HuH-7.5 (cell line): ENCODE measurements around the gene CERS6.

Experiments
- DNase-seq: peaks from one replicate; pipeline ENCODE4 v3.0.0; 2011; ENCODE audit warnings: low spot score

The CERS6 gene

GRCh38 chr2:168445960-168446359 lies 10.1 kb upstream of the CERS6 start:
- DNase-seq = no peak

DNA sequence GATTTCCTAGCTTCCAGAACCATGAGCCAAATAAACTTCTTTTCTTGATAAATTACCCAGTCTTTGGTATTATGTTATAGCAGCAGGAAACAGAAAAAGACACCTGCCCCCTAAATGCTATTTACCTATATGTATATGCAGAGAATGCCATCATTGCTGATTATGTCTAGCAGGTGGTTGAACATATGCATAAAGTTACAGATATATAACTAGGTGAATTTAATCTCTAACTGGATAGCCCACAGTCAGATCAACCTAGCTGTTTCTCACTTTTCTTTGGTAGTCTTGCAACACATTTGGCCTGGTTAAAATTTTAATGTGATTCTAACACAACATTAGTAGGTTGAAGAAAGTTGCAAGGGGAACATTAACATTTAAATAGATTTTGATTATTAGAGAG lies 7.1 kb upstream of the CERS6 start:
- no peak for DNase-seq

DNA sequence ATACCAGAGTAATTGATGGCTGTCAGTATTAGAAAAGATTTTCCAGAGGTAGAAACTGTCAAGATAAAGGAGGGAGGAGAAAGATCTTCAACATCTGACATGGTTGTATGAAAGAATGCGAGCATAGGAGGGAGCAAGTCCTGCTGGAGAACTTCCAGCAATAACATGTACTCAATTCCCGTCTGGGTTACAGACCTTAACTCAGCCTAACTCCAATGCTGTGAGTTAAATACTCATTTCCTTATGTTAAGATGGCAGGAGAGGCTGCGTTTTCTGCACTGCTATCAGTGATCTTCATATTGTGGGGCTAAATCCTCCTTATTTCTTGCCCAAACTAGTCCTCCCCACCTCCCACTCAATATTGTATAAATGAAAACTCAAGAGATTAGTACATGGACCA lies 6.7 kb upstream of the CERS6 start:
- DNase-seq = no peak

DNA sequence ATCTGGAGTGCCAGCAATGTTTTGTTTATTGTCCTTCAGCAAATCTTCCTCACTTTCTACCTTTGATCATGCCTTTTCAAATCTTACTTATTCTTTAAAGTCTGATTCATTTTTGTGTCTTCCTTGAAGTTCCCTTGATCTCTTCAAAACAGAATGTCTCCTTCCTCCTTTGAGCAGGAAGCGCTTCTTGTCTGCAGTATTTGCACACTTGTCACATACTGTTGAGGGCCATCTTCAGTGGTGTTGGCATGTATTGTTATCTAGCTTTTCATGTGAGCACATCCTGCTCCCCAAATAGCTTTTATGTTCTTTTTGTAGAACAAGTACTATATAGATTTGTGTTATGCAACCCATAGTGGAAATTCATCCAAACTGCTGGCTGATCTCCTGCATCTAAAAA lies 5.9 kb upstream of the CERS6 start:
- DNase-seq = no peak

DNA sequence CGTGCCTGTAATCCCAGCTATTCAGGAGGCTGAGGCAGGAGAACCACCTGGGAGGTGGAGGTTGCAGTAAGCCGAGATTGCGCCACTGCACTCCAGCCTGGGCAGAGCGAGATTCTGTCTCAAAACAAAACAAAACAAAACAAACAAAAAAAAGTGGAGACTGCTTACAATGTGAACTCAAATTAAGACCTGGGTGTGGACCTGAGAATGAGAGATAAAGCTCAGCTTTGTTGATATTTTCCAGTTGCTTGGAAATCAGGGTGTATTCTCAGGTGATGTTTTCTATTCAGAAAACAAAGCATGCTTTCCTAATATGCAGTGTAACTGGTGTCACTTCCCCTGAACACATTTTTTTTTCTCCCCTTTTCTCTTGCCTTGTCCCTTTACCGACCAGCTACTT lies 5.3 kb upstream of the CERS6 start:
- DNase-seq = no peak

DNA sequence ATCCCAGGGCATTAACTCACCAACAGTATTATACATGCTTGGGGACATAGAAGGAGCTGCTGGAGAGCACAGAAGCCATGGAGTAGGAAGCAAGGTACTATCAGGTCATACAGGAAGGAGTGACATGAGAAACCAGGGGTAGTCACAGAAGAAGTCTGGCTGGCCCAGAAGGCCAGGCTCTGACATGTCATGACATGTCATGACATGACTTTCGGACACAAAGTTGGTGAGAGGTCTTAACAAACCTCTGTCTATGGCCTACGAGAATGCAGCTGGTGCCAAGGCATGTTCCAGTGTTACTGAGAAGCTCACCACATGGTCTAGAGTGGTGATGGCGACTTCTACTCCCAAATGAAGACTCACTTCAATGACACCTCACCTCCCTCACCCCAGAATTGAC lies 3.3 kb upstream of the CERS6 start:
- DNase-seq = no peak

DNA sequence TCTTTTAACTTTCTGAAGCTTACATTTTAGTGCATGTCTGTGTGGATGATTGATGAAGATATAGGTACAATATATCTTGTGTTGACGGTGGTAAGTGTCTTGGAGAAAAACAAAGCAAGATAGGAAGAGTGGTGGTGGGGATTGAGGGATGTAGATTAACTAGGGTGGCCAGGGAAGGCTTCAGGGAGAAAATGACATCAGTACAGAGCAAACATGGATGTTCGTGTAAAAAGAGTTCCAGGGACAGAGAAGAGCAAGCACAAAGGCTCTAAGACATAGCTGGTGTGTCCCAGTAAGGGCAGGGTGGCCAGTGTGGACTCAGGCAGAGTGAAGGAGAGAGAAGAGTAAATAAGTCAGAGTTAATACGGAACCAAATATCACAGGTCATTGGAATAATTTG lies 2.7 kb upstream of the CERS6 start:
- no peak for DNase-seq

DNA sequence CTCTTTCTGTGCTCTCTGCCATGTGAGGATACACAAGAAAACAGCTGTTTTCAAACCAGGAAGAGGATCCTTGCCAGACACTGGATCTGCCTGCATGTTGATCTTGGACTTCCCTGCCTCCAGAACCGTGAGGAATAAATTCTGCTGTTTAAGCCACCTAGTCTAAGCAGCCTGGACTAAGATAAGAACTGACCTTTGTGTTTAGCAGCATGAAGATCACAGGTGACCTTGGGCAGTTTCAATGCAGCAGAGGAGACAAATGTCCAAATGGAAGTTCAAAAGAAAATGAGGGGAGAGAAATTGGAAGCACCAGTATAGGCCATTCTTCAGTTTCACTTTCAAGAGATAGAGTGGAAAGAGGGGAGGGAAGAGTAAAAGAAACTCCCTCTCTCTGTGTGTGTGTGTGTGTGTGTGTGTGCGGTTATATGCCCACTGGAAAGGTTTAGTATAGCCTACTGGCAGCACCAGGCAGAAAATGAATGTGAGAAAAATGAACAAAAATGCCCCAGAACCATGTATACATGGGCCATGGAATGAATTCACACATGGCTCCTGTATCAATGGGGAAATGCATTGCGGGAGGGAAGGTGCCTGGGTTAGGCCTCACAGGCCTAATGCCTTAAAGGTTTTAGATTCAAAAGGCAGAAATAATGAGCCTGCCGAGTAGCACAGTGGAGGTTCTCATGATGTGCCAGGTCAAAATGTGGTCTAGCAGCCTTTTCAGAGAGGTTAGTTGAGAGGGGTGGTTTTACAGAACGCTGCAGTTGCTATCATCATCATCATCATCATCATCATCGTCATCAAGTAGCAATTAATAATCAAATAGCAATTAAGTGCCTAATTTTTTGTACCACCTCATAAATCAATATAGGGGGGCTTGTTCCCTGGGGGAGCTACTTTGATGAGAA lies 1.1 kb upstream of the CERS6 start:
- no peak for DNase-seq

GRCh38 chr2:168456521-168457189 lies 583 bp downstream of the CERS6 start:
- peak; percentile 30 for DNase-seq

GRCh38 chr2:168457190-168457895 lies 1.3 kb downstream of the CERS6 start:
- DNase-seq = no peak

DNA sequence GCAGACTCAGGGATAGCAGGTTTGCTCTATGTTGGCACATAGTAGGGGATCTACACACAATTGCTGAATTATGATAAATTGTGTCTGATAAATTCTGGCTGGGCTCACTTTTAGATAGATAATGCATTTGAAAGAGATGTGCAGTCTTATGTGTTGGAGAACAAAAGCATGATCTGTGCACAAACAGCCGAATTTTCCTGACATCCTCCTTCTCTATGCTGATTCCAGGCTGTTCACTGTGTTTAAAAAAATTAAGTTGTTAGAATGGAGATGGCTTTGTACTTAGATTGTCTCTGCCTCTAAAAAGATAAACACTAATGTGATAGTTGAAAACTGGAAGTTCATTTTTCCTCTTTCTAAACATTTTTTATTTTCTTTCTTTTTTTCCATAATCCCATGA lies 2.1 kb downstream of the CERS6 start:
- DNase-seq = no peak

DNA sequence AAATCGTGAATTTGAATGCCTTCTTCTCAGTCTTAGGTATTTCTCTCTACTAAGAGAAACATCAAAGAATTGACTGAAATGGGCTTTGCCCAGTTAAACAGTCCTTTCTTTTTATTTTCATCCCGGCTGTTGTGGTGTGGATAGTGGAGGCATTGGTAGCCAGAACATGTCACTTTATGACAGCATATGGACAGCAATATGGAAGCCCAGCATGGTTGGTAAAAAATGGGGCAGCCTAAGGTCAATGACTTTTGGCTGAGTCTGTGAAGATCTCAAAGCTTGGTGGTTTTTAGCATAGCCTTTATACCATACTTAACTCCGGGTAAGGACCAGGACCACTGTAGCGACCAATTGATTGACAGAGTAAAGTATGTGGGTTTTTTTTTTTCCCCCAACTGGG lies 3.2 kb downstream of the CERS6 start:
- DNase-seq = no peak

- DNase-seq = no peak
These were observed 4.5 kb downstream of the CERS6 start for GRCh38 chr2:168460571-168460970.

DNA sequence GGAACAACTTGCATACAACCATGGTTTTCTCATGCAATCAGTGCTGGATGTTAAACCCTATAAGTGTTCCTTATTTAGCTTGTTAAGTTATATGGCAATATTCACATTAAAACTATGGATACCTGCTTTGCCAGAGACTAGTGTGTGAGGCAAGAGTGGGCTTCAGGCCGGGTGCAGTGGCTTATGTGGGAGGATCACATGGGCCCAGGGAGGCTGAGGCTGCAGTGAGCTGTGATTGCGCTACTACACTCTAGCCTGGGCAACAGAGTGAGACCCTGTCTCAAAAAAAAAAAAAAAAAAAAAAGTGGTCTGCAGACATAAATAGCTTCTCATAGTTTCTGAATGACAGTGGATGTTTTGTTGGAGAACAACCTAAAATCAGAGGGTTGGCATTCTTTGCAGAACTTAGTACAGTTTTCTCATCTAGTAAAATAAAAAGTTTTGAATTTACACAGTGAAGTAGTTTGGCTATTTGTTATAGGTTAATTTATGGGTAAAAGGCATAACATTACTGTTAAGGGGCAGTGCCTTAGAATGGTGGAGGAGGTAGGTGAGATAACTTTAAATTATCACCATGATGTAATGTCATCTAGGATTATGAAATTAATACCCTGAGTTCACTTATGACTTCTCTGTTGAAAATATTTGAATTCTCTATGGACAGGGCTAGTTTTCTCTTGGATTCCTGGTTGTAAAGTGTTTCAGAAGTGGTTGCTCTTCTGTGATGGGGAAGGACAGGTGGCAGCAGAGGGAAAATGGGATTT lies 5.3 kb downstream of the CERS6 start:
- DNase-seq = no peak

- no peak for DNase-seq
These were observed 5.9 kb downstream of the CERS6 start for GRCh38 chr2:168461942-168462331.

DNA sequence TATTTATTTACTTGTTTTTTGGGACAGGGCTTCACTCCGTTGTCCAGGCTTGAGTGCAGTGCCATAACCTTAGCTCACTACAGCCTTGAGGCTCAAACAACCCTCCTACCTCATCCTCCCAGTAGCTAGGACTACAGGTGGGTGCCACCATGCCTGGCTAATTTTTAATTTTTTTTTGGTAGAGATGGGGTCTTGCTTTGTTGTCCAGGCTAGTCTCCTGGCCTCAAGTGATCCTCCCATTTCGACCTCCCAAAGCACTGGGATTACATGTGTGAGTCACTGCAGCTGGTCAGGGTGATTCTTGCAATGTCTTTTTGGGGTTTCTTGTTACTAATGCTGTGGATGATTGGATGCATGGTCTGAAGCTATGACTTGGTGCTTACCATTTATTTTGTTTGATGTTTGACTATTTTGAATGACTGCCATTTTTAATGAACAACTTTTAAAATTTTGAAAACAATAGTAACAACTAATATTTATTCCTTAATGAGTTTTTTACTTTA lies 6.5 kb downstream of the CERS6 start:
- no peak for DNase-seq

DNA sequence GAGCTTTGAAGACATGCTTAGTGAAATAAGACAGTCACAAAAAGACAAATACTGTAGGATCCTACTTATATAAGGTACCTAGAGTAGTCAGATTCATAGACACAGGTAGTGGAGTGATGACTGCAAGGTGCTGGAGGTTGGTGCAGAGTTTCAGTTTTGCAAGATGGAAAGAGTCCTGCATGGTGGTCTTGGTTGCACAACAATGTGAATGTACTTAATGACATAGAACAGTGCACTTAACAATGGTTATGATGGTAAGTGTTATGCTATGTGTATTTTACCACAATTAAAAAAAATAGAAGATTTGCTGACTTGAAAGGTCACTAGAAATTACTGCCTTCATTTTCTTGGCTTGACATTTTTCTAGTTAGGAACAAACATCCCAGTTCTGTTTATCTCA lies 9.5 kb downstream of the CERS6 start:
- no peak for DNase-seq

DNA sequence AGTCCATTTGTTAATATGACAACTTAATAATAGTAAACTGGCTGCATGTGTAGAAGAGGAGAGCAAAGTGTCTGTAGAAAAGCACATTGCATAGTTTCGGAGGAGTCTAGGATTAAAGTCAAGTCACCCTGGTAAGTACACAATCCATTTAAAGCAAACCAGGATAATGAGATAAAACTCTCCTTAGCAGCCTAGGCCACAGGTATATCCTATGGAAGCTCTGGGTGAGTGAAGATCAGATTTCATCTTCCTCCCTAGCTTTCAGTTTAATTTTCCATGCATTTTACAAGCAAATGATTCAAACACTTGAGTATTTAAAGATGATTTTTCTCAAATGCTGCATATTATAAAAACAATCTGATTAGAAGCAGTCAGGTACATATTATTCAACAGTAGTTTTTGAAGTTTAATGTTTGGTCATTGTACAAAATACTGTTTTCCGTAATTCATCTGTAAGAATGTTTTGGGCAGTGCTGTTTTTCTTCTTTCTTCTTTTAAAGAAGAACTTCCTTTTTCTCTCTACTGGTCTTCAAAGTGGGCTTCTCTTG lies 10.2 kb downstream of the CERS6 start:
- no peak for DNase-seq

DNA sequence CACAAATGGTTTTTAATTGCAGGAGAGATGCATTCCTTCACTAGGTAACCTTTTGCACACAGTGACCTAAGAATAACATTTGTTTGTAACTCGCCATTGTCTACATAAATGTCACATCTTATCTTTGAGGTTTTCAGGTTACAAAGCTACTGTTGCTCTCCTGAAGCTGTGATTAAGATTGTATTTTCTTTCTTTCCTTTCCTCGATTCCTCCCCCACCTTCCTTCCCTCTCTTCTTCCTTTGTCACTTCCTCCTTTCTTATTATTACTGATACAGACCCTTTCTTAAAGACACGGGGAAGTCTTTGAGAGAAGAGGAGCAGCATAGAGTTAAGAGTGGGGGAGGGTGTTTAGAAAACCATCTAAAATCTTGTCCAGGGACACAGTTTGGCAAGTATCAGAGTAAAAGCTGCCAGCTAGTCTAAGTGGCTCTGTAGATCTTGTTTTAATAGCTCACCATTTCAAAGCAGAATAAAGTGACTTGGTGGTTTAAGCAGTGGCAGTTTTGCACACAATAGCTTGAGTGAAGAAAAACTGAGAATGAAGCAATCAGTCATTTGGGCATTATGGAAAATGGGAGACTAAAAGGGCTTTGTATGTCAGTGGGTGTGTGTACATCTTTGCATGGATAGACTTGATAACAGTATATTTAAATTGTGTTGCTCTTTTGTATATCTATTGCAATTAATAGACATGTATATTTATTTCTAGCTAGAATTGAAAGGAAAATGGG lies 10.9 kb downstream of the CERS6 start:
- DNase-seq = no peak

- no peak for DNase-seq
These were observed 11.7 kb downstream of the CERS6 start for GRCh38 chr2:168467729-168468128.

DNA sequence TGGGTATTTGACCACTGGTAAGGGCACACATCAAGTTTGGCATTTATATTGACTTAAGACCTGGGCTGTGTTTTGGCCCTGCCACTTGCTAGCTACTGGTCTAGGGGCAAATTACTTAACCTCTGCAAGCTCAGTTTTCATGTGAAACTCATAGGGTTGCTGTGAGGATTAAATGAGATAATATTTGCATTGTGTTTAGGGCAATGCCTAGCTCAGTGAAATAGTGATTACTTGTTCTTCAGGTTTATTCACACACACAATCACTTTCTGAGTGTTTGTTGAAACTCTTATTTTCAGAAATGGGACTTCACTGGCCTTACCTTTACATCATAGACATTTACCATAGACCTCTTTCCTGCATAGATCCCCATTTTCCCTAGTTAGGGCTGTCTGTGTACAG lies 12.3 kb downstream of the CERS6 start:
- no peak for DNase-seq
